BJ (cell line): ENCODE data around the gene NPEPL1. TPM values are rescaled to one million over a fixed set of nuclear protein-coding genes. Genes with fewer than 3 reads are reported as not detected.

Experiments used
- CTCF ChIA-PET: fragments of 350-600 bp; formaldehyde crosslinking; extraction: SDS; loops from one replicate; lab custom pipeline; 2021; ENCODE audit warnings: antibody characterized with exemption, inconsistent platforms; lab: Yijun Ruan, JAX
- POLR2A ChIA-PET: fragments of 300-600 bp; sonication (Branson Sonifier 250); formaldehyde crosslinking; extraction: SDS; loops from one replicate; lab custom pipeline; 2021; ENCODE audit warnings: antibody characterized with exemption; lab: Charles Lee
- DNase-seq: peaks from one replicate; pipeline ENCODE4 v3.0.0-alpha.2; 2011; ENCODE audit warnings: low read depth
- H3K27me3 ChIP-seq: 2 replicates; pipeline ENCODE4 v1.6.0; 2011; ENCODE audit warnings: low read length; ENCODE audit not compliant: control insufficient read depth, insufficient read depth
- H3K36me3 ChIP-seq: 2 replicates; pipeline ENCODE4 v1.5.1; 2011; ENCODE audit warnings: low read length; ENCODE audit not compliant: control insufficient read depth, insufficient read depth
- H3K4me3 ChIP-seq: 2 replicates; pipeline ENCODE4 v1.5.1; 2011; ENCODE audit warnings: low read depth, mild to moderate bottlenecking, control low read depth, low read length
- polyA plus RNA-seq: library from polyadenylated mRNA; depleted of rRNA; stranded (reverse); fragments of >200 nt; gene quantifications from 2 replicates; pipeline ENCODE4 v1.2.3, GENCODE V29; 2011
- TF ChIP-seq, protein P1 (sequence below): IDR thresholded peaks from 2 replicates; pipeline ENCODE4 v1.5.1; 2011; ENCODE audit warnings: low read depth, mild to moderate bottlenecking, control low read depth, inconsistent platforms, low read length, moderate library complexity; ENCODE audit not compliant: insufficient read depth

NPEPL1 gene
- polyA plus RNA-seq, 1 experiment = 8.2 TPM

DNA sequence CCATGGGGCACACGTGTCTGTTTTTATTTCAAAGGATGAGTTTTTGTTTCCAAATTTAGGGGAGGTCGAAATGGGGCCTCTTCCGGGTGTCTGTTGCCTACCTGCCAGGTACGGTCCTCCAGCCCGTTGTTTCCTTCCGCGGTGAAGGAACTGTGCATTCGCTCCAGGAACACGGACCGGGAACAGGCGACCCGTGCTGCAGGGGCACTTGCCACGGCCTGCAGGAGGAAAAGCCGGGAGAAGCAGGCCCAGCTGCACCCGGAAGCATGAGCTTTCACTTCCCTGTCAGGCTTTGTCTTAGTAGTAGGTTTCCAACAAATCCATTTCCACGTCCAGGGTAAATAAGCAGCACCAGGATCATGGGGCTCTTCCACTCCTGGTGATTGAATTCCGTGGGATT lies 17.0 kb upstream of the NPEPL1 start:
- TF ChIP-seq, protein P1, sequence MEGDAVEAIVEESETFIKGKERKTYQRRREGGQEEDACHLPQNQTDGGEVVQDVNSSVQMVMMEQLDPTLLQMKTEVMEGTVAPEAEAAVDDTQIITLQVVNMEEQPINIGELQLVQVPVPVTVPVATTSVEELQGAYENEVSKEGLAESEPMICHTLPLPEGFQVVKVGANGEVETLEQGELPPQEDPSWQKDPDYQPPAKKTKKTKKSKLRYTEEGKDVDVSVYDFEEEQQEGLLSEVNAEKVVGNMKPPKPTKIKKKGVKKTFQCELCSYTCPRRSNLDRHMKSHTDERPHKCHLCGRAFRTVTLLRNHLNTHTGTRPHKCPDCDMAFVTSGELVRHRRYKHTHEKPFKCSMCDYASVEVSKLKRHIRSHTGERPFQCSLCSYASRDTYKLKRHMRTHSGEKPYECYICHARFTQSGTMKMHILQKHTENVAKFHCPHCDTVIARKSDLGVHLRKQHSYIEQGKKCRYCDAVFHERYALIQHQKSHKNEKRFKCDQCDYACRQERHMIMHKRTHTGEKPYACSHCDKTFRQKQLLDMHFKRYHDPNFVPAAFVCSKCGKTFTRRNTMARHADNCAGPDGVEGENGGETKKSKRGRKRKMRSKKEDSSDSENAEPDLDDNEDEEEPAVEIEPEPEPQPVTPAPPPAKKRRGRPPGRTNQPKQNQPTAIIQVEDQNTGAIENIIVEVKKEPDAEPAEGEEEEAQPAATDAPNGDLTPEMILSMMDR = no peak
- peaks cover 18% of the 10 kb centered on the region for H3K36me3 ChIP-seq
- ChIA-PET CTCF (no interaction called here), POLR2A (no interaction called here)
- no peaks in the 10 kb centered on the region for H3K27me3 ChIP-seq
- DNase-seq = no peak
- no peak overlapping the region for H3K4me3 ChIP-seq

DNA sequence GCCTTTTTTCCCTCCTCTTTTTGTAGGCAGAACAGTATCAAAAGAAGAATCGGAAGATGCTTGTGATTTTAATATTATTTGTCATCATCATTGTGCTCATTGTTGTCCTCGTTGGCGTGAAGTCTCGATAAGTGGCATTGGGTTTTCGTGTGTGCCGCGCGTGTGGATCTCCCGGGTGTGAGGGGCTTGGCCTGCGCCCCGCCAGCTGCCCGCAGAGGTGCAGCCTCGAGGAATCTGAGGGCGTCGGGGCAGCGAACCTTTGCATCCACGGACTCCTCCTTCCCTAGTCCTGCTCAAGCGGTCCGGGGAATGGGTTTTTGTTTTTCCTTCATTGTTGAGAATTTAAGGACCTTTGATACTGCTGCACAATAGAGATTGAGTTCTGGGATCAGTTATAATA lies 16.4 kb upstream of the NPEPL1 start:
- Histone ChIP-seq H3K4me3 (no peak overlapping the region), H3K27me3 (no peaks in the 10 kb centered on the region), H3K36me3 (peaks cover 17% of the 10 kb centered on the region)
- CTCF ChIA-PET = interaction anchor here (0.6 to 0.8 kb wide), 2 partner anchors 11 to 195 kb away, joined by 3 read pairs; no protein-coding TSS in a partner anchor
- POLR2A ChIA-PET = no interaction called here
- TF ChIP-seq, protein P1 = no peak
- no peak for DNase-seq

DNA sequence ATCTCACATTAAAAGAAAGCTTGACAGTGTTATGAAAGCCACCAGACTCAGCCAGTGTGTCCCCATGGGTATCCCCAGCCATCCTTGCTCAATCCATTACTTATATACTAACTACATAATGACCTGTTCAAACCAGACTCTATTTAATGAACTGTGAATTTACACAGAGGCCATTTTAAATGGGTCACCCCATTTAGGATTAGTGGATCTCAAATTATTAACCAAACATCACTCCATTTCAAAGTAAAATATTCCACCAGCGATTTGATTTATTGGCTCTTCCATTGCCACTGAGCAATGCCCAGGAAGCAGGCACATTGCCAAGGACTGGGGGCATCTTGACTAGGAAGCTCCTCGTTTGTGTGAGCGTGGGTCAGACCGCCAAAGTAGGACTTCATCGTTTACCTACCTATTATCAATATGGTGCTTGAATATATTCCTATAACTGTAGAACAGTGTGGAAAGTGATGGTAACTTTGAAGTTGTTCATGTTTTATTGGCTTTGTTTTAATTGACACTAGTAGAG lies 15.5 kb upstream of the NPEPL1 start:
- Histone ChIP-seq H3K27me3 (no peaks in the 10 kb centered on the region), H3K4me3 (no peak overlapping the region), H3K36me3 (peaks cover 17% of the 10 kb centered on the region)
- POLR2A ChIA-PET = no interaction called here
- no peak for DNase-seq
- TF ChIP-seq, protein P1 = no peak
- CTCF ChIA-PET = interaction anchor here (0.8 to 1.6 kb wide), 2 partner anchors 12 to 196 kb away, joined by 3 to 4 read pairs; no protein-coding TSS in a partner anchor

DNA sequence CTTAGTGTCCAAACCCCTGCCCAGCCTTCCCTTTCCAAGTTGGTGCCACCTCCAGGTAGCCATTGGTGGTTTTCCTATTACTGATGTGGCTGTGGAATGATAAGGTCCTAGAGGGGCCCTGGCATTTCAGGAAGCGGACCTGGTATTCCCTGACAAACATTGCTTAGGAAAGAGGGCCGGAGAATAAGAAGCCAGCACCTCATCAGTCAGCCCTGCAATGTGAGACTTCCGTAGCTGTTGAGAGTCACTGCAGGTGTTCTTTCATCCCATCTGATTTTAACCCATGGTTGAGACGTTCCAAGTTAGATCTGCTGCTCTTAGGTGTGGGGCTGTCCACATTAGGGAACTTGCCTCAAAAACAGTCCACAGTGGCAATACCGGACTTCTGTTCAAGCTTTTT lies 14.8 kb upstream of the NPEPL1 start:
- ChIA-PET POLR2A (no interaction called here), CTCF (interaction anchor here (1.6 kb wide), 1 partner anchor 13 kb away, joined by 4 read pairs; no protein-coding TSS in a partner anchor)
- Histone ChIP-seq H3K36me3 (peaks cover 16% of the 10 kb centered on the region), H3K4me3 (no peak overlapping the region), H3K27me3 (no peaks in the 10 kb centered on the region)
- TF ChIP-seq, protein P1 = no peak
- DNase-seq = no peak

- TF ChIP-seq, protein P1 = no peak
- Histone ChIP-seq H3K4me3 (no peak overlapping the region), H3K27me3 (no peaks in the 10 kb centered on the region), H3K36me3 (peaks cover 11% of the 10 kb centered on the region)
- ChIA-PET POLR2A (no interaction called here), CTCF (no interaction called here)
- DNase-seq = no peak
Measured at GRCh38 chr20:58678806-58679205, 13.8 kb upstream of the NPEPL1 start.
